Smooth muscle cell (in vitro differentiated cells): ENCODE data around the gene ESR2. TPM values are rescaled to one million over a fixed set of nuclear protein-coding genes. Genes with fewer than 3 reads are reported as not detected.

Experiments
- DNase-seq: peaks from one replicate; lab custom pipeline; 2025; ENCODE audit not compliant: unreplicated experiment; lab: John Stamatoyannopoulos, UW
- H2AFZ ChIP-seq: fragments of 200-600 bp; sonication (generic); 2 replicates; pipeline ENCODE4 v1.6.0; 2016; ENCODE audit warnings: antibody characterized with exemption, low read depth, mild to moderate bottlenecking
- H3F3A ChIP-seq: fragments of 200-600 bp; sonication (generic); 2 replicates; pipeline ENCODE4 v1.6.0; 2017; ENCODE audit warnings: antibody characterized with exemption, low read depth
- H3K27ac ChIP-seq: fragments of 200-600 bp; sonication (generic); 2 replicates; pipeline ENCODE4 v1.5.1; 2016; ENCODE audit warnings: low read depth, mild to moderate bottlenecking
- H3K27me3 ChIP-seq: fragments of 200-600 bp; sonication (generic); 2 replicates; pipeline ENCODE4 v1.6.1; 2016; ENCODE audit warnings: low read depth, mild to moderate bottlenecking
- H3K36me3 ChIP-seq: fragments of 200-600 bp; sonication (generic); 2 replicates; pipeline ENCODE4 v1.5.1; 2016; ENCODE audit warnings: low read depth
- H3K4me1 ChIP-seq: fragments of 200-600 bp; sonication (generic); 2 replicates; pipeline ENCODE4 v1.5.1; 2016; ENCODE audit warnings: low read depth
- H3K4me2 ChIP-seq: fragments of 200-600 bp; sonication (generic); 2 replicates; pipeline ENCODE4 v1.6.0; 2016; ENCODE audit warnings: mild to moderate bottlenecking
- H3K4me3 ChIP-seq: fragments of 200-600 bp; sonication (generic); 2 replicates; pipeline ENCODE4 v1.5.1; 2016; ENCODE audit warnings: mild to moderate bottlenecking
- H3K79me2 ChIP-seq: fragments of 200-600 bp; sonication (generic); 2 replicates; pipeline ENCODE4 v1.6.0; 2016; ENCODE audit warnings: low read depth, mild to moderate bottlenecking
- H3K9ac ChIP-seq: fragments of 200-600 bp; sonication (generic); 2 replicates; pipeline ENCODE4 v1.6.0; 2016; ENCODE audit warnings: low read depth
- H3K9me3 ChIP-seq: fragments of 200-600 bp; sonication (generic); replicated peaks from 2 replicates; pipeline ENCODE4 v1.5.1; 2016; ENCODE audit warnings: low read depth
- H4K20me1 ChIP-seq: fragments of 200-600 bp; sonication (generic); 2 replicates; pipeline ENCODE4 v1.6.0; 2016; ENCODE audit warnings: low read depth
- CTCF ChIP-seq: fragments of 200-600 bp; sonication (generic); IDR thresholded peaks from 2 replicates; pipeline ENCODE4 v1.5.1; 2017; ENCODE audit warnings: borderline replicate concordance, mild to moderate bottlenecking, antibody characterized with exemption; ENCODE audit not compliant: insufficient read depth, poor library complexity, severe bottlenecking
- WGBS: methylation state at CpG from one replicate; pipeline ENCODE4 v1.1.7; 2016; ENCODE audit warnings: low lambda C conversion rate; 5-methylcytosine and 5-hydroxymethylcytosine counted together
- polyA plus RNA-seq: library from polyadenylated mRNA; unstranded; fragments of >200 nt; fragmentation: Nextera tagmentation; extraction: Ambion mirVana; gene quantifications from 2 replicates; pipeline ENCODE4 v1.2.1, GENCODE V29; 2016
- total RNA-seq: library from RNA; depleted of rRNA; stranded (reverse); fragments of >200 nt; gene quantifications from 2 replicates; pipeline ENCODE4 v1.2.3, GENCODE V29; 2014

Gene ESR2
- total and polyA plus RNA-seq, 2 experiments from 2014 or later: not detected

GRCh38 chr14:64126548-64126947 is 167.6 kb downstream of the ESR2 start:
- Histone ChIP-seq H3K9ac (no peak overlapping the region), H3K4me3 (no peak overlapping the region), H3F3A (no peaks in the 10 kb centered on the region), H3K27me3 (no peaks in the 10 kb centered on the region), H3K79me2 (no peaks in the 10 kb centered on the region), H2AFZ (no peak overlapping the region), H3K36me3 (no peaks in the 10 kb centered on the region), H3K4me1 (no peaks in the 10 kb centered on the region), H3K9me3 (no peaks in the 10 kb centered on the region), H3K4me2 (no peak overlapping the region), H4K20me1 (no peaks in the 10 kb centered on the region), H3K27ac (no peak overlapping the region)
- DNase-seq: no peak
- WGBS: 97% methylated on average over 6 of the region's 6 CpGs
- no peak for TF ChIP-seq CTCF

DNA sequence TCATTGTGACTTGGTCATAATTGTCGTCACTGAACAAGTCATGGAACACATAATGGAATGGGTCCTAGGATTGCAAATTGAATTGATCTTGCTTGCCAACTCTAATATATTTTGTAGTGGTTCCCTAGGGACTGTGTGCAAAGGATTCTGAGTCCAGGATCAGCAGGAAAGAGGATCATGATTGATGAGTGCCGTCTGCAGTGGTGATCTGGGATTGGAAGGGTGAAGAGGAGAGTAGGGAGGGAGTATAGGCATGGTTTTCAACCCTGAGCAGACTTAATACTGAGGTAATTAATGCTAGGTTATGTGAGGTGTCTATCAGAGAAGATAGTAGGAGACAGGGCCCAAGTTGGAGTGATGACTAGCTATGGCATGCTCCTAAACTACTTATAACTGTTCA is 168.9 kb downstream of the ESR2 start:
- no peaks in the 10 kb centered on the region for H3K36me3 ChIP-seq
- H2AFZ ChIP-seq: no peak overlapping the region
- no peak overlapping the region for H3K4me3 ChIP-seq
- no peaks in the 10 kb centered on the region for H3K4me1 ChIP-seq
- no peak for TF ChIP-seq CTCF
- H3K4me2 ChIP-seq: no peak overlapping the region
- no peak overlapping the region for H3K27ac ChIP-seq
- no peaks in the 10 kb centered on the region for H3K27me3 ChIP-seq
- H3F3A ChIP-seq: no peaks in the 10 kb centered on the region
- no peak overlapping the region for H3K9ac ChIP-seq
- DNase-seq: no peak
- 94% methylated on average over 2 of the region's 2 CpGs for WGBS
- H3K9me3 ChIP-seq: no peaks in the 10 kb centered on the region
- H3K79me2 ChIP-seq: no peaks in the 10 kb centered on the region
- no peaks in the 10 kb centered on the region for H4K20me1 ChIP-seq

DNA sequence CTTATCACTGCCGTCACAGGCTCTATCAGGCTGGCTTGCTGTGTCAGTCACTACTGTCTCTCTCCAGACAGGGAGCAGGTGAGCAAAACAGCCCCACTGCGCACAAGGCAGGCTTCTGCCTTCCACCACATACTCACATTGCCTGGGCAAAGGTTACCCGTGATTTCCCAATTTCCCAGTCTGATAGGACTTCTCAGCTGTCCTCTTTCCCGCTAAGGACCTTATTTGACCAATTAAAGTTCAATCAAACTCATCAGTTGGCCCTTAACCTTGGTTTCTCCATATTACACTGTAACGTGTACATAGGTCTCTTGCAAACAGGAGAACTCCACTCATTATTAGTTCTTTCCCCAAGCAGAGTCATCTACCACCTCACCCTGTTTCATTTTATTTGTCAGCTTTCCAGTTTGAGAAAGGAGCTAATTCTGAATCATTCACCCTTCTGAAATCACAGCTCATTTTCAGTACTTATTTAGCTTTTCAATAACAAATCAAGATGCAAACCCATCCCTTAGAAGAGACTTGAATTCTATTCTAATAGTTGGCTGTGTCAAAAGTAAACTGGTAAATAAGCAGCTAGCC is 170.8 kb downstream of the ESR2 start:
- H4K20me1 ChIP-seq: no peaks in the 10 kb centered on the region
- no peak for TF ChIP-seq CTCF
- DNase-seq: no peak
- no peaks in the 10 kb centered on the region for H3K27me3 ChIP-seq
- no peak overlapping the region for H3K9ac ChIP-seq
- no peaks in the 10 kb centered on the region for H3K79me2 ChIP-seq
- H3F3A ChIP-seq: no peaks in the 10 kb centered on the region
- no peak overlapping the region for H2AFZ ChIP-seq
- H3K36me3 ChIP-seq: no peaks in the 10 kb centered on the region
- no peak overlapping the region for H3K4me2 ChIP-seq
- H3K27ac ChIP-seq: no peak overlapping the region
- H3K4me3 ChIP-seq: no peak overlapping the region
- H3K4me1 ChIP-seq: no peaks in the 10 kb centered on the region
- no peaks in the 10 kb centered on the region for H3K9me3 ChIP-seq
- 95% methylated on average over 5 of the region's 5 CpGs for WGBS

- Histone ChIP-seq H3K4me3 (no peak overlapping the region), H3K4me2 (no peak overlapping the region), H3K27me3 (no peaks in the 10 kb centered on the region), H3K36me3 (no peaks in the 10 kb centered on the region), H3K79me2 (no peaks in the 10 kb centered on the region), H3K27ac (no peak overlapping the region), H3F3A (peaks cover 3% of the 10 kb centered on the region), H3K9me3 (no peaks in the 10 kb centered on the region), H4K20me1 (no peaks in the 10 kb centered on the region), H3K4me1 (no peaks in the 10 kb centered on the region), H2AFZ (no peak overlapping the region), H3K9ac (no peak overlapping the region)
- no peak for DNase-seq
- TF ChIP-seq CTCF: no peak
These were observed 174.2 kb downstream of the ESR2 start for GRCh38 chr14:64119980-64120379.
